Left ventricle myocardium inferior (tissue), 1 donor: Measurements from ENCODE around the gene ANP32A. TPM values are rescaled to one million over a fixed set of nuclear protein-coding genes. Genes with fewer than 3 reads are reported as not detected.

ENCODE experiments used
- DNase-seq: peaks from one replicate; pipeline ENCODE4 v3.0.0-alpha.2; 2020
- H3K27ac ChIP-seq: fragments of 200-600 bp; replicated peaks from 2 replicates; pipeline ENCODE4 v1.8.0; 2021
- H3K27me3 ChIP-seq: fragments of 200-600 bp; 2 replicates; pipeline ENCODE4 v1.8.0; 2021; ENCODE audit warnings: low read depth
- H3K36me3 ChIP-seq: fragments of 200-600 bp; 2 replicates; pipeline ENCODE4 v1.8.0; 2021
- H3K4me1 ChIP-seq: fragments of 200-600 bp; 2 replicates; pipeline ENCODE4 v1.8.0; 2021
- H3K4me3 ChIP-seq: fragments of 200-600 bp; 2 replicates; pipeline ENCODE4 v1.8.0; 2021; ENCODE audit warnings: mild to moderate bottlenecking, moderate library complexity
- H3K9me3 ChIP-seq: fragments of 200-600 bp; replicated peaks from 2 replicates; pipeline ENCODE4 v1.8.0; 2021
- CTCF ChIP-seq: fragments of 200-600 bp; IDR thresholded peaks from 2 replicates; pipeline ENCODE4 v1.8.0; 2021; ENCODE audit warnings: antibody characterized with exemption, mild to moderate bottlenecking, borderline replicate concordance
- intact Hi-C: fragments of 100-400 bp; cut with micrococcal nuclease; formaldehyde crosslinking; loops from one replicate; pipeline ENCODE4 v1.11.0; 2022
- total RNA-seq: library from RNA; stranded (reverse); fragmentation: NEBNext Ultra II Directional; extraction: Animal tissue kit (Norgen Biotek cat#: 25700); gene quantifications from one replicate; pipeline ENCODE4 v1.2.1, GENCODE V29; 2021
- donor health status: DM: no; HTN: yes; CAD: no; lungs with severe emphysema.

Gene ANP32A
- total RNA-seq, 1 donor from 2014 or later: 150 TPM

GRCh38 chr15:68796576-68796975 is 24.1 kb downstream of the ANP32A start:
- no peak for TF ChIP-seq CTCF
- Histone ChIP-seq H3K36me3 (no peaks in the 10 kb centered on the region), H3K4me1 (peaks cover 98% of the 10 kb centered on the region), H3K9me3 (no peaks in the 10 kb centered on the region), H3K27me3 (no peaks in the 10 kb centered on the region), H3K27ac (peak overlapping the region; percentile 79), H3K4me3 (no peak overlapping the region)
- no peak for DNase-seq
- intact Hi-C loops: no loop called here

- H3K9me3 ChIP-seq: no peaks in the 10 kb centered on the region
- H3K36me3 ChIP-seq: no peaks in the 10 kb centered on the region
- peak; percentile 93 for DNase-seq
- TF ChIP-seq CTCF: no peak
- peaks cover 100% of the 10 kb centered on the region for H3K4me1 ChIP-seq
- H3K27ac ChIP-seq: peak overlapping the region; percentile 79
- peak overlapping the region; percentile 42 for H3K4me3 ChIP-seq
- H3K27me3 ChIP-seq: no peaks in the 10 kb centered on the region
- intact Hi-C loops: no loop called here
Observed at GRCh38 chr15:68795298-68795848, 25.3 kb downstream of the ANP32A start.

- no peak for DNase-seq
- Histone ChIP-seq H3K9me3 (no peaks in the 10 kb centered on the region), H3K36me3 (no peaks in the 10 kb centered on the region), H3K27me3 (no peaks in the 10 kb centered on the region), H3K4me1 (peaks cover 100% of the 10 kb centered on the region), H3K4me3 (peak overlapping the region; percentile 42), H3K27ac (peak overlapping the region; percentile 79)
- TF ChIP-seq CTCF: peak; percentile 20
- intact Hi-C loops: no loop called here
Observed at GRCh38 chr15:68794863-68795262, 25.8 kb downstream of the ANP32A start.

- no peak for TF ChIP-seq CTCF
- no peak for DNase-seq
Observed at GRCh38 chr15:68794307-68794706, 26.4 kb downstream of the ANP32A start.

GRCh38 chr15:68793776-68794175 is 26.9 kb downstream of the ANP32A start:
- intact Hi-C loops: no loop called here
- no peaks in the 10 kb centered on the region for H3K9me3 ChIP-seq
- no peak for DNase-seq
- peak overlapping the region; percentile 15 for H3K4me3 ChIP-seq
- peak overlapping the region; percentile 79 for H3K27ac ChIP-seq
- H3K36me3 ChIP-seq: no peaks in the 10 kb centered on the region
- H3K4me1 ChIP-seq: peaks cover 100% of the 10 kb centered on the region
- no peak for TF ChIP-seq CTCF
- no peaks in the 10 kb centered on the region for H3K27me3 ChIP-seq

More at GRCh38 chr15:68794307-68794706, 26.4 kb downstream of the ANP32A start:
- peaks cover 100% of the 10 kb centered on the region for H3K4me1 ChIP-seq
- H3K4me3 ChIP-seq: peak overlapping the region; percentile 42
- H3K27ac ChIP-seq: peak overlapping the region; percentile 79
- intact Hi-C loops: no loop called here
- no peaks in the 10 kb centered on the region for H3K36me3 ChIP-seq
- no peaks in the 10 kb centered on the region for H3K9me3 ChIP-seq
- no peaks in the 10 kb centered on the region for H3K27me3 ChIP-seq
